K562 (cell line): ENCODE measurements around the gene ADGRB3. TPM values are rescaled to one million over a fixed set of nuclear protein-coding genes. Genes with fewer than 3 reads are reported as not detected.

Experiments
- ATAC-seq: fragments of 200-7000 bp; cut with Tn5 transposase; 3 replicates; pipeline ENCODE4 v1.9.1; 2020; ENCODE audit warnings: moderate library complexity
- BruUV-seq: library from RNA; stranded (reverse); fragments of 400-500 nt; replicated peaks from 2 replicates; lab custom pipeline; 2021; lab: Mats Ljungman, UMichigan
- CTCF ChIA-PET: fragments of 300-600 bp; formaldehyde crosslinking; extraction: SDS; loops from one replicate; lab custom pipeline; 2021; ENCODE audit warnings: low intra/inter-chr PET ratio; lab: Yijun Ruan, JAX
- POLR2A ChIA-PET: fragments of 300-600, 350-650 bp; sonication (Branson Sonifier 250); formaldehyde crosslinking; extraction: SDS; loops from one replicate; lab custom pipeline; 2021; ENCODE audit warnings: antibody characterized with exemption, inconsistent platforms; lab: Yijun Ruan, JAX
- DNase-seq, 4 experiments: peaks; one replicate each; pipeline versions ENCODE4 v3.0.0 to v3.0.0-alpha.2; 2011 to 2018; ENCODE audit warnings: low spot score in 3 of 4, mixed read lengths in 3 of 4; ENCODE audit errors: extremely low read depth in 1 of 4
- FAIRE-seq: peaks from 2 replicates; lab custom pipeline; 2011; peaks lifted over from hg19 to GRCh38; lab: Jason Lieb, UNC
- H2AFZ ChIP-seq: 2 replicates; pipeline ENCODE4 v1.6.0; 2011; ENCODE audit warnings: low read depth, low read length, control low read depth, inconsistent platforms
- H3K27ac ChIP-seq: fragments of 200-600 bp; 3 replicates; pipeline ENCODE4 v1.8.0; 2011; ENCODE audit warnings: low read depth, mild to moderate bottlenecking, control low read depth, inconsistent platforms, low read length, moderate library complexity, mixed read lengths; ENCODE audit errors: extremely low read depth
- H3K27me3 ChIP-seq, 2 experiments: fragments of 300-600 bp in 1 of 2; 2 replicates in 1 of 2; 3 replicates in 1 of 2; pipeline versions ENCODE4 v1.6.0 to v1.8.0; 2011; ENCODE audit warnings: inconsistent platforms in 2 of 2, low read length in 2 of 2, mild to moderate bottlenecking in 1 of 2, mixed read lengths in 1 of 2, moderate library complexity in 1 of 2; ENCODE audit not compliant: control insufficient read depth in 2 of 2, insufficient read depth in 2 of 2
- H3K36me3 ChIP-seq: fragments of 300-600 bp; 3 replicates; pipeline ENCODE4 v1.8.0; 2011; ENCODE audit warnings: mild to moderate bottlenecking, low read length, inconsistent platforms; ENCODE audit not compliant: control insufficient read depth, insufficient read depth
- H3K4me1 ChIP-seq, 2 experiments: fragments of 200-600 bp in 1 of 2; replicated peaks in 1 of 2; 2 replicates in 1 of 2; 3 replicates in 1 of 2; pipeline versions ENCODE4 v1.5.1 to v1.8.0; 2011; ENCODE audit warnings: inconsistent platforms in 2 of 2, low read length in 2 of 2, mild to moderate bottlenecking in 1 of 2, mixed read lengths in 1 of 2, moderate library complexity in 1 of 2; ENCODE audit not compliant: control insufficient read depth in 2 of 2, insufficient read depth in 2 of 2
- H3K4me2 ChIP-seq: 2 replicates; pipeline ENCODE4 v1.6.1; 2011; ENCODE audit warnings: low read length, control low read depth, inconsistent platforms, mixed read lengths; ENCODE audit not compliant: insufficient read depth
- H3K4me3 ChIP-seq: fragments of 200-600 bp; sonication (generic), shearing (Covaris generic); 2 replicates; pipeline ENCODE4 v1.5.1; 2016; ENCODE audit warnings: control low read depth, inconsistent platforms
- H3K79me2 ChIP-seq: fragments of 200-600 bp; 3 replicates; pipeline ENCODE4 v1.8.0; 2011; ENCODE audit warnings: low read length, inconsistent platforms; ENCODE audit not compliant: control insufficient read depth, insufficient read depth
- H3K9ac ChIP-seq, 2 experiments: 2 replicates each; pipeline versions ENCODE4 v1.6.0 to v1.6.1; 2011; ENCODE audit warnings: low read depth in 2 of 2, low read length in 2 of 2, control low read depth in 1 of 2, inconsistent platforms in 1 of 2, mild to moderate bottlenecking in 1 of 2, mixed read lengths in 1 of 2; ENCODE audit not compliant: insufficient read depth in 1 of 2
- H3K9me1 ChIP-seq: one replicate; pipeline ENCODE4 v1.6.0; 2011; ENCODE audit warnings: inconsistent platforms, mild to moderate bottlenecking, low read length, moderate library complexity; ENCODE audit not compliant: control insufficient read depth, insufficient read depth
- H3K9me3 ChIP-seq: replicated peaks from 2 replicates; pipeline ENCODE4 v1.5.1; 2011; ENCODE audit warnings: low read depth, low read length, inconsistent platforms; ENCODE audit not compliant: control insufficient read depth, insufficient read depth
- H4K20me1 ChIP-seq: replicated peaks from 2 replicates; pipeline ENCODE4 v1.6.1; 2011; ENCODE audit warnings: low read length, inconsistent platforms, mixed read lengths; ENCODE audit not compliant: control insufficient read depth, insufficient read depth
- ESRRA ChIP-seq: fragments of 450-650 bp; IDR thresholded peaks from 2 replicates; pipeline ENCODE4 v1.6.1; 2014; ENCODE audit warnings: low read depth, mild to moderate bottlenecking, moderate library complexity, borderline replicate concordance
- GABPB2 ChIP-seq: fragments of 250-450 bp; sonication (Bioruptor Pico); conservative IDR thresholded peaks from 2 replicates; pipeline ENCODE4 v1.5.1; 2021; ENCODE audit warnings: mild to moderate bottlenecking
- PKNOX1 ChIP-seq: fragments of 450-650 bp; IDR thresholded peaks from 2 replicates; pipeline ENCODE4 v1.6.1; 2016
- TCF7L2 ChIP-seq: fragments of 150-350 bp; IDR thresholded peaks from 2 replicates; pipeline ENCODE4 v1.6.1; 2016; ENCODE audit warnings: low read depth, mild to moderate bottlenecking, low read length, moderate library complexity
- ZBTB2 ChIP-seq: fragments of 450-650 bp; IDR thresholded peaks from 2 replicates; pipeline ENCODE4 v1.6.1; 2016; ENCODE audit warnings: antibody characterized with exemption
- ZNF124 ChIP-seq: sonication (generic); formaldehyde crosslinking; IDR thresholded peaks from 2 replicates; pipeline ENCODE4 v1.8.1; 2022; ENCODE audit warnings: missing genetic modification reagents
- ZNF140 ChIP-seq: fragments of 250-450 bp; sonication (Bioruptor Pico); IDR thresholded peaks from 2 replicates; pipeline ENCODE4 v1.8.0; 2021; ENCODE audit warnings: moderate library complexity, mild to moderate bottlenecking, inconsistent platforms
- ZNF318 ChIP-seq, 2 experiments: fragments of 450-650 bp; IDR thresholded peaks; 2 replicates each; pipeline ENCODE4 v1.6.1; 2016; ENCODE audit warnings: mild to moderate bottlenecking in 2 of 2, borderline replicate concordance in 1 of 2, low read depth in 1 of 2, moderate library complexity in 1 of 2
- ZNF77 ChIP-seq: fragments of 250-450 bp; sonication (Bioruptor Pico); IDR thresholded peaks from 2 replicates; pipeline ENCODE4 v1.5.0; 2020
- ZNF785 ChIP-seq: fragments of 250-450 bp; sonication (Bioruptor Pico); IDR thresholded peaks from 2 replicates; pipeline ENCODE4 v1.4.0; 2020; ENCODE audit warnings: mild to moderate bottlenecking
- WGBS: fragments of 100-300 bp; shearing (Covaris generic); methylation state at CpG from one replicate; pipeline ENCODE4 v1.1.6; 2016; ENCODE audit warnings: low coverage, mixed read lengths; ENCODE audit not compliant: insufficient coverage; ENCODE audit errors: missing lambda C conversion rate; 5-methylcytosine and 5-hydroxymethylcytosine counted together
- in situ Hi-C: fragments of 300-500 bp; cut with MboI; formaldehyde crosslinking; loops from 4 replicates; pipeline ENCODE4 v1.15.0; 2018; ENCODE audit warnings: inconsistent platforms, mixed read lengths
- intact Hi-C: fragments of 100-400 bp; cut with micrococcal nuclease; formaldehyde crosslinking; loops from 2 replicates; pipeline ENCODE4 v1.14.2; 2022
- polyA plus RNA-seq, 8 experiments: library from polyadenylated mRNA; depleted of rRNA in 4 of 8; stranded (reverse) in 5 of 8; unstranded in 3 of 8; fragments of >200 nt; fragmentation: Nextera tagmentation in 2 of 8; fragmentation: Illumina TruSeq in 1 of 8; extraction: Ambion mirVana in 2 of 8; extraction: Trizol in 1 of 8; gene quantifications; 2 replicates each; pipeline versions ENCODE4 v1.2.1 to v1.2.3, GENCODE V29; 2011 to 2014; ENCODE audit warnings: inconsistent platforms in 1 of 8, missing spikeins in 1 of 8
- total RNA-seq, 7 experiments: library from RNA; depleted of rRNA in 6 of 7; stranded (reverse); fragments of >200 nt in 6 of 7; fragmentation: Illumina TruSeq in 2 of 7; extraction: Trizol in 2 of 7; gene quantifications; 2 replicates each; pipeline versions ENCODE4 v1.2.1 to v1.2.3, GENCODE V29; 2011 to 2021; ENCODE audit warnings: low replicate concordance in 1 of 7

The ADGRB3 gene
- total and polyA plus RNA-seq, 9 of the 15 experiments (the other 6 are each of a cell fraction or from before 2014, with no cell fraction given), result 0.90 to 7.8 (median 2.4) TPM

- 12% methylated on average over 3 of the region's 3 CpGs for WGBS
- H3K9ac ChIP-seq, result peak overlapping the region in 1 of 2 experiments; percentile 64; a peak in 2 of 4 replicates
- peak overlapping the region; percentile 61 for H3K27ac ChIP-seq
- no peaks in the 10 kb centered on the region for H3K27me3 ChIP-seq
- H3K79me2 ChIP-seq, result peaks cover 80% of the 10 kb centered on the region
- no peaks in the 10 kb centered on the region for H4K20me1 ChIP-seq
- H2AFZ ChIP-seq, result peak overlapping the region; percentile 85
- intact Hi-C loops (loop anchor here (1.0 kb wide), 2 partner anchors 13 to 17 kb away; no protein-coding TSS in a partner anchor), in situ Hi-C loops (loop anchor here (25.0 kb wide), 1 partner anchor 322 kb away; no protein-coding TSS in a partner anchor)
- ChIA-PET POLR2A (interaction anchor here (3.0 kb wide), 1 partner anchor 13 kb away, joined by 13 read pairs; no protein-coding TSS in a partner anchor), CTCF (interaction anchor here (3.9 kb wide), 1 partner anchor 138 kb away, joined by 47 read pairs; no protein-coding TSS in a partner anchor)
- H3K4me3 ChIP-seq, result peak overlapping the region; percentile 31
- no peaks in the 10 kb centered on the region for H3K9me1 ChIP-seq
- H3K4me1 ChIP-seq, result peaks cover 3 to 23% of the 10 kb centered on the region in 2 experiments; a peak in 4 of 5 replicates
- FAIRE-seq (peak; percentile 51), DNase-seq (no peak), ATAC-seq (peak; percentile 1; the same call in 1 of the 3 replicates)
- no TSS peak for BruUV-seq
- H3K9me3 ChIP-seq, result no peaks in the 10 kb centered on the region
- peak overlapping the region; percentile 77 for H3K4me2 ChIP-seq
- peaks cover 6% of the 10 kb centered on the region; the same call in 1 of the 3 replicates for H3K36me3 ChIP-seq
- TF ChIP-seq ZNF318 (IDR thresholded peaks at IDR 0.05; ENCODE audit: borderline replicate concordance in 1 of 2, low read depth in 1 of 2) (no peak), ZBTB2 (0 out of 2 replicates have a peak, but pooled peaks have one; percentile 5), ZNF785 (CRISPR knock-in tag) (no peak), ZNF140 (CRISPR knock-in tag) (no peak), GABPB2 (CRISPR knock-in tag) (no peak), ZNF77 (CRISPR knock-in tag) (no peak), ZNF124 (no peak), TCF7L2 (no peak), ESRRA (no peak), PKNOX1 (no peak; the same call in 1 of the 2 replicates)
These were observed 5.4 kb downstream of the ADGRB3 start for GRCh38 chr6:68640491-68640835.
